ENCODE results near the gene FOSL2. TPM values are rescaled to one million over a fixed set of nuclear protein-coding genes. Genes with fewer than 3 reads are reported as not detected.

FOSL2 gene
- total and polyA plus RNA-seq, 2 experiments from 2014 or later: 0.60 to 4.3 TPM

- Mint-ChIP-seq H3K36me3 (ENCODE audit: low read depth) (no peaks in the 10 kb centered on the region), H3K27ac (no peak overlapping the region), H3K4me3 (no peak overlapping the region), H3K9me3 (no peaks in the 10 kb centered on the region), H3K27me3 (ENCODE audit: insufficient read depth, low read depth, poor library complexity) (peaks cover 3% of the 10 kb centered on the region), H3K4me1 (no peaks in the 10 kb centered on the region; the same call in 2 of the 3 replicates)
- no peak for DNase-seq (ENCODE audit: low spot score)
- no peak overlapping the region for H2AFZ ChIP-seq
- H3K4me1 ChIP-seq (ENCODE audit: insufficient read depth): no peaks in the 10 kb centered on the region
- H3K27me3 ChIP-seq (ENCODE audit: insufficient read depth): no peaks in the 10 kb centered on the region
- no peaks in the 10 kb centered on the region for H4K20me1 ChIP-seq (replicated peaks; ENCODE audit: insufficient read depth)
- H3K9me2 ChIP-seq (ENCODE audit: insufficient read depth): no peaks in the 10 kb centered on the region
- no peak overlapping the region for H3K27ac ChIP-seq (ENCODE audit: low read depth)
- H3K36me3 ChIP-seq (ENCODE audit: insufficient read depth): no peaks in the 10 kb centered on the region
- no peaks in the 10 kb centered on the region for H3F3A ChIP-seq (replicated peaks; ENCODE audit: low read depth)
- H3K4me3 ChIP-seq: no peak overlapping the region
- TF ChIP-seq EZH2 (IDR thresholded peaks at IDR 0.05; ENCODE audit: low read depth, unreplicated experiment): no peak
- no peak for TF ChIP-seq ZNF331 (CRISPR knock-in tag; IDR thresholded peaks at IDR 0.05; ENCODE audit: low read depth)
- no peak for TF ChIP-seq CTCF (conservative IDR thresholded peaks at IDR 0.05; ENCODE audit: low read depth in 2 of 2)
- TF ChIP-seq ZNF114 (CRISPR knock-in tag; IDR thresholded peaks at IDR 0.05): no peak
- TF ChIP-seq ZNF462 (CRISPR knock-in tag; IDR thresholded peaks at IDR 0.05): no peak
- no peak for TF ChIP-seq POLR2AphosphoS5 (IDR thresholded peaks at IDR 0.05; ENCODE audit: low read depth)
- no peak for TF ChIP-seq JUNB (IDR thresholded peaks at IDR 0.05; ENCODE audit: unreplicated experiment)
- TF ChIP-seq ETS1 (IDR thresholded peaks at IDR 0.05): no peak
- TF ChIP-seq STAT1 (IDR thresholded peaks at IDR 0.05; ENCODE audit: unreplicated experiment): no peak
- no peak for TF ChIP-seq CREB1 (CRISPR knock-in tag; IDR thresholded peaks at IDR 0.05; ENCODE audit: low read depth)
- no peak for TF ChIP-seq REST (IDR thresholded peaks at IDR 0.05; ENCODE audit: unreplicated experiment)
- no peak for TF ChIP-seq EZH2phosphoT487 (IDR thresholded peaks at IDR 0.05; ENCODE audit: unreplicated experiment)
- no peak for TF ChIP-seq NANOG (IDR thresholded peaks at IDR 0.05; ENCODE audit: borderline replicate concordance)
- no peaks in the 10 kb centered on the region for H3K79me2 ChIP-seq (replicated peaks; ENCODE audit: insufficient read depth)
- ATAC-seq: peak; percentile 53
- no peak overlapping the region for H3K4me2 ChIP-seq
Observed at GRCh38 chr2:28350791-28351285, 41.8 kb upstream of the FOSL2 start.
